Tibial nerve (tissue), 4 donors: ENCODE results near the gene MBOAT1. TPM values are rescaled to one million over a fixed set of nuclear protein-coding genes. Genes with fewer than 3 reads are reported as not detected.

Experiments
- DNase-seq, 2 donors: peaks; one replicate each; pipeline ENCODE4 v3.0.0-alpha.2; 2019; ENCODE audit warnings: low spot score in 2 of 2
- H3K27ac ChIP-seq, 4 donors: fragments of 200-600 bp; sonication (generic) in 3 of 4; one replicate each; pipeline ENCODE4 v1.5.1; 2017 to 2019; ENCODE audit warnings: mild to moderate bottlenecking in 1 of 4
- H3K27me3 ChIP-seq, 2 donors: fragments of 200-600 bp; sonication (generic) in 1 of 2; one replicate each; pipeline versions ENCODE4 v1.5.1 to v1.6.0; 2017 to 2019
- H3K36me3 ChIP-seq, 3 donors: fragments of 200-600 bp; sonication (generic); one replicate each; pipeline ENCODE4 v1.5.1; 2018 to 2019
- H3K4me1 ChIP-seq, 4 donors: fragments of 200-600 bp; sonication (generic) in 3 of 4; one replicate each; pipeline ENCODE4 v1.5.1; 2017 to 2019
- H3K4me3 ChIP-seq, 4 donors: fragments of 200-600 bp; sonication (generic) in 3 of 4; one replicate each; pipeline ENCODE4 v1.5.1; 2017 to 2019; ENCODE audit warnings: mild to moderate bottlenecking in 1 of 4, moderate library complexity in 1 of 4
- H3K9me3 ChIP-seq, 4 donors: fragments of 200-600 bp; sonication (generic) in 3 of 4; one replicate each; pipeline ENCODE4 v1.5.1; 2017 to 2019
- EP300 ChIP-seq, 2 donors: sonication (generic); formaldehyde crosslinking; IDR thresholded peaks; one replicate each; pipeline ENCODE4 v1.6.1; 2017; ENCODE audit warnings: antibody characterized with exemption in 2 of 2, mild to moderate bottlenecking in 1 of 2
- POLR2A ChIP-seq, 2 donors: fragments of 450-650 bp; IDR thresholded peaks; one replicate each; pipeline ENCODE4 v1.6.1; 2017; ENCODE audit warnings: antibody characterized with exemption in 2 of 2, mild to moderate bottlenecking in 2 of 2, moderate library complexity in 2 of 2
- WGBS, 2 donors: methylation state at CpG; one replicate each; pipeline ENCODE4 v1.1.5; 2018; 5-methylcytosine and 5-hydroxymethylcytosine counted together
- total RNA-seq, 4 donors: library from RNA; depleted of rRNA; stranded (reverse); fragments of >200 nt; gene quantifications; one replicate each; pipeline ENCODE4 v1.1.0, GENCODE V29; 2016
- TF ChIP-seq, protein P1 (sequence below), 5 experiments: fragments of 200-600 bp in 3 of 5; fragments of 450-650 bp in 2 of 5; sonication (generic) in 3 of 5; IDR thresholded peaks; one replicate each; pipeline ENCODE4 v1.5.1; 2016 to 2019; ENCODE audit warnings: antibody characterized with exemption in 5 of 5, mild to moderate bottlenecking in 3 of 5, moderate library complexity in 2 of 5

Gene MBOAT1
- total RNA-seq, 4 donors from 2014 or later, result 12.3 to 25.6 (median 19.2) TPM

- peaks cover 0 to 6% (median 0%) of the 10 kb centered on the region in 3 donors for H3K36me3 ChIP-seq
- H3K27ac ChIP-seq, result no peak overlapping the region
- peak in 1 of 2 donors; percentile 48 for DNase-seq
- WGBS, 2 donors, result 3 to 6% methylated on average over 1 of the region's 1 CpG
- H3K4me3 ChIP-seq, result no peak overlapping the region
- no peaks in the 10 kb centered on the region for H3K27me3 ChIP-seq
- peaks cover 0 to 6% (median 3%) of the 10 kb centered on the region in 4 donors for H3K9me3 ChIP-seq
- H3K4me1 ChIP-seq, result peaks cover 0 to 14% (median 0%) of the 10 kb centered on the region in 4 donors
- TF ChIP-seq POLR2A (IDR thresholded peaks at IDR 0.05) (no peak), EP300 (IDR thresholded peaks at IDR 0.05) (no peak)
- TF ChIP-seq, protein P1, sequence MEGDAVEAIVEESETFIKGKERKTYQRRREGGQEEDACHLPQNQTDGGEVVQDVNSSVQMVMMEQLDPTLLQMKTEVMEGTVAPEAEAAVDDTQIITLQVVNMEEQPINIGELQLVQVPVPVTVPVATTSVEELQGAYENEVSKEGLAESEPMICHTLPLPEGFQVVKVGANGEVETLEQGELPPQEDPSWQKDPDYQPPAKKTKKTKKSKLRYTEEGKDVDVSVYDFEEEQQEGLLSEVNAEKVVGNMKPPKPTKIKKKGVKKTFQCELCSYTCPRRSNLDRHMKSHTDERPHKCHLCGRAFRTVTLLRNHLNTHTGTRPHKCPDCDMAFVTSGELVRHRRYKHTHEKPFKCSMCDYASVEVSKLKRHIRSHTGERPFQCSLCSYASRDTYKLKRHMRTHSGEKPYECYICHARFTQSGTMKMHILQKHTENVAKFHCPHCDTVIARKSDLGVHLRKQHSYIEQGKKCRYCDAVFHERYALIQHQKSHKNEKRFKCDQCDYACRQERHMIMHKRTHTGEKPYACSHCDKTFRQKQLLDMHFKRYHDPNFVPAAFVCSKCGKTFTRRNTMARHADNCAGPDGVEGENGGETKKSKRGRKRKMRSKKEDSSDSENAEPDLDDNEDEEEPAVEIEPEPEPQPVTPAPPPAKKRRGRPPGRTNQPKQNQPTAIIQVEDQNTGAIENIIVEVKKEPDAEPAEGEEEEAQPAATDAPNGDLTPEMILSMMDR (IDR thresholded peaks at IDR 0.05), result peak; percentile 49 to 78 (median 75)
Measured at GRCh38 chr6:20092071-20092566, 120.2 kb downstream of the MBOAT1 start.

DNA sequence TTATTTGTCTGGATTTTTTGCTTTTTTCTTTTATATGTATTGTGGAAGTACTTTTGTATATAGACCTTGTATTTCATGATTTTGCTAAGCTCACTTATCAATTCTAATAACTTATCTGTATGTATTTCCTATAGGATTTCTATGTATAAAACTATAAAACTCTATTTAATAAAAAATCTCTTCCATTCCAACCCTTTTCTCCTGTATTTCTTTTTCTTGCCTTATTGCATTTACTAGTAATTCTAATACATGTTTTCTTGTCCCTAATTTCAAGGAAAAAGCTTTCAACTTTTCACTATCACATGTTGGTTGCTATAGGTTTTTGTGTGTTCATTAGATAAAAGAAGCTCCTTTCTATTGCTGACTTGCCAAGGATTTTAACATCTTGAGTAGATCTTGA lies 125.3 kb downstream of the MBOAT1 start:
- H3K27me3 ChIP-seq, result no peaks in the 10 kb centered on the region
- peaks cover 0 to 6% (median 0%) of the 10 kb centered on the region in 3 donors for H3K36me3 ChIP-seq
- H3K4me3 ChIP-seq, result no peak overlapping the region
- H3K4me1 ChIP-seq, result no peaks in the 10 kb centered on the region
- H3K27ac ChIP-seq, result no peak overlapping the region
- H3K9me3 ChIP-seq, result peaks cover 0 to 17% (median 3%) of the 10 kb centered on the region in 4 donors
- TF ChIP-seq POLR2A (IDR thresholded peaks at IDR 0.05) (no peak), EP300 (IDR thresholded peaks at IDR 0.05) (no peak)
- TF ChIP-seq, protein P1 (IDR thresholded peaks at IDR 0.05), result no peak
- DNase-seq, result no peak

- Histone ChIP-seq H3K4me1 (no peaks in the 10 kb centered on the region), H3K27ac (no peak overlapping the region), H3K9me3 (peaks cover 0 to 17% (median 3%) of the 10 kb centered on the region in 4 donors), H3K36me3 (peaks cover 0 to 6% (median 0%) of the 10 kb centered on the region in 3 donors), H3K27me3 (no peaks in the 10 kb centered on the region), H3K4me3 (no peak overlapping the region)
- DNase-seq, result no peak
- TF ChIP-seq POLR2A (IDR thresholded peaks at IDR 0.05) (no peak), EP300 (IDR thresholded peaks at IDR 0.05) (no peak)
- TF ChIP-seq, protein P1 (IDR thresholded peaks at IDR 0.05), result no peak
- WGBS, 2 donors, result 91 to 97% methylated on average over 2 of the region's 2 CpGs
Measured at GRCh38 chr6:20085817-20086216, 126.5 kb downstream of the MBOAT1 start.

DNA sequence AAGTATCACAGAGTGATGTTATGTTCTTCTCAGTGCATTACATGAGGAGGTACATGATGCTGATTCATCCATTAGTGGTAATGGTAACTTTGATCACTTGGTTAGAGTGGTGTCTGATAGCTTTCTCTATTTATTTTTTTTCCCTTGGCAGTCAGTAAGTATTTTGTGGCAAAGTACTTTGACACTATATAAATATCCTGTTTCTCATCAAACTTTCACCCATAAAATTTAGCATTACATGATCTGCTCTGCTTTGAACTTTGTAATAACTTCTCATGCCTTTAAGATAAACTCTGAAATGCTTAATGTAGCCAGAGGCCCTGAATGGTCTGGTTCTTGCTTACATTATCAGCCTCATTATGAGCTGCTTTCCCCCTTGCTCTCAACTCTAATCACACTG lies 127.9 kb downstream of the MBOAT1 start:
- Histone ChIP-seq H3K27ac (no peak overlapping the region), H3K27me3 (no peaks in the 10 kb centered on the region), H3K36me3 (peaks cover 0 to 6% (median 0%) of the 10 kb centered on the region in 3 donors), H3K9me3 (peaks cover 0 to 20% (median 4%) of the 10 kb centered on the region in 4 donors), H3K4me1 (no peaks in the 10 kb centered on the region), H3K4me3 (no peak overlapping the region)
- no peak for DNase-seq
- no peak for TF ChIP-seq POLR2A (IDR thresholded peaks at IDR 0.05)
- TF ChIP-seq, protein P1 (IDR thresholded peaks at IDR 0.05), result no peak
- no peak for TF ChIP-seq EP300 (IDR thresholded peaks at IDR 0.05)

- Histone ChIP-seq H3K36me3 (peaks cover 0 to 24% (median 0%) of the 10 kb centered on the region in 3 donors), H3K9me3 (peaks cover 0 to 29% (median 2%) of the 10 kb centered on the region in 4 donors), H3K4me3 (no peak overlapping the region), H3K4me1 (no peaks in the 10 kb centered on the region), H3K27me3 (no peaks in the 10 kb centered on the region), H3K27ac (no peak overlapping the region)
- TF ChIP-seq, protein P1 (IDR thresholded peaks at IDR 0.05), result no peak
- TF ChIP-seq POLR2A (IDR thresholded peaks at IDR 0.05), result no peak
- TF ChIP-seq EP300 (IDR thresholded peaks at IDR 0.05), result no peak
- WGBS, 2 donors, result 90 to 94% methylated on average over 6 of the region's 6 CpGs
- DNase-seq, result no peak
Measured at GRCh38 chr6:20071998-20072397, 140.3 kb downstream of the MBOAT1 start.
